OCI-LY7 (cell line): ENCODE data around the gene PHETA2.

Experiments used
- EZH2phosphoT487 ChIP-seq: fragments of 200-600 bp; sonication (generic); IDR thresholded peaks from 2 replicates; pipeline ENCODE4 v1.6.1; 2018; ENCODE audit warnings: low read depth, borderline replicate concordance, mild to moderate bottlenecking, mixed run types, antibody characterized with exemption, low read length, moderate library complexity, mixed read lengths
- TF ChIP-seq, protein P1 (sequence below): fragments of 200-600 bp; sonication (generic); conservative IDR thresholded peaks from 2 replicates; pipeline ENCODE4 v1.5.1; 2014; ENCODE audit warnings: mild to moderate bottlenecking, antibody characterized with exemption, low read length, moderate library complexity, mixed read lengths

DNA sequence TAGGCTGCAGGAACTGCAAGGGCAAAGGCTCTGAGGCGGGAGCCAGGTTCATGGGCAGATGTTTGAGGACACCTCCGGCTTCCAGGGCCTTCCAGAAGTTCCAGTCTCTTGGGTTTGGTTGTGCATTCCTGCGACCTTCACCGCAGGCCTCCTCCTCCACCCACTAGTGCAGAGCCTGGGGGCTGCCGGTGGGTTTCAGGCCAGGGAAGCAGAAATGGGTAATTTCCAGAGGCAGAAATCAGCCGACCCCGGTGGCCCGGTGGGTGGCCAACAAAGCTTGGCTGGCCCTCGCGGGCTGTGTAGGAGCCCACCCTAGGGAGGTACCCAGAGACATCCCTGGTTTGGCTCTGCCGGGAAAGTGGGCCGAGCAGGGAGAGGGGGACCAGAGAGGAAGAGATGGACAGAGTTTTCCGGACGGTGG, 417 bp upstream of the PHETA2 start:
- no peak for TF ChIP-seq EZH2phosphoT487
- TF ChIP-seq, protein P1, sequence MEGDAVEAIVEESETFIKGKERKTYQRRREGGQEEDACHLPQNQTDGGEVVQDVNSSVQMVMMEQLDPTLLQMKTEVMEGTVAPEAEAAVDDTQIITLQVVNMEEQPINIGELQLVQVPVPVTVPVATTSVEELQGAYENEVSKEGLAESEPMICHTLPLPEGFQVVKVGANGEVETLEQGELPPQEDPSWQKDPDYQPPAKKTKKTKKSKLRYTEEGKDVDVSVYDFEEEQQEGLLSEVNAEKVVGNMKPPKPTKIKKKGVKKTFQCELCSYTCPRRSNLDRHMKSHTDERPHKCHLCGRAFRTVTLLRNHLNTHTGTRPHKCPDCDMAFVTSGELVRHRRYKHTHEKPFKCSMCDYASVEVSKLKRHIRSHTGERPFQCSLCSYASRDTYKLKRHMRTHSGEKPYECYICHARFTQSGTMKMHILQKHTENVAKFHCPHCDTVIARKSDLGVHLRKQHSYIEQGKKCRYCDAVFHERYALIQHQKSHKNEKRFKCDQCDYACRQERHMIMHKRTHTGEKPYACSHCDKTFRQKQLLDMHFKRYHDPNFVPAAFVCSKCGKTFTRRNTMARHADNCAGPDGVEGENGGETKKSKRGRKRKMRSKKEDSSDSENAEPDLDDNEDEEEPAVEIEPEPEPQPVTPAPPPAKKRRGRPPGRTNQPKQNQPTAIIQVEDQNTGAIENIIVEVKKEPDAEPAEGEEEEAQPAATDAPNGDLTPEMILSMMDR, result no peak
